Mesothelial cell of epicardium (in vitro differentiated cells): ENCODE measurements around the gene U2AF2. TPM values are rescaled to one million over a fixed set of nuclear protein-coding genes. Genes with fewer than 3 reads are reported as not detected.

ENCODE experiments used
- DNase-seq, 2 experiments: peaks; one replicate each; pipeline ENCODE4 v3.0.0; 2021; ENCODE audit warnings: low spot score in 2 of 2; ENCODE audit not compliant: unreplicated experiment in 2 of 2
- H3K27ac Mint-ChIP-seq: 2 replicates; pipeline ENCODE4 v1.8.0; 2021; ENCODE audit warnings: mixed read lengths
- H3K27me3 Mint-ChIP-seq: 2 replicates; pipeline ENCODE4 v1.8.0; 2021; ENCODE audit warnings: low read depth, mixed read lengths
- H3K36me3 Mint-ChIP-seq: 2 replicates; pipeline ENCODE4 v1.8.0; 2021; ENCODE audit warnings: mixed read lengths
- H3K4me1 Mint-ChIP-seq: 2 replicates; pipeline ENCODE4 v1.8.0; 2021; ENCODE audit warnings: mixed read lengths
- H3K4me3 Mint-ChIP-seq: 2 replicates; pipeline ENCODE4 v1.8.0; 2021; ENCODE audit warnings: mild to moderate bottlenecking, moderate library complexity, mixed read lengths
- H3K9me3 Mint-ChIP-seq: 2 replicates; pipeline ENCODE4 v1.8.0; 2021; ENCODE audit warnings: mixed read lengths
- total RNA-seq: library from RNA; stranded (reverse); gene quantifications from 3 replicates; pipeline ENCODE4 v1.2.1, GENCODE V29; 2021
- TF ChIP-seq, protein P1 (sequence below): fragments of 200-600 bp; sonication (generic); IDR thresholded peaks from one replicate; pipeline ENCODE4 v1.5.0; 2021; ENCODE audit warnings: antibody characterized with exemption; ENCODE audit not compliant: unreplicated experiment

The U2AF2 gene
- total RNA-seq, 1 donor from 2014 or later = 245 TPM

DNA sequence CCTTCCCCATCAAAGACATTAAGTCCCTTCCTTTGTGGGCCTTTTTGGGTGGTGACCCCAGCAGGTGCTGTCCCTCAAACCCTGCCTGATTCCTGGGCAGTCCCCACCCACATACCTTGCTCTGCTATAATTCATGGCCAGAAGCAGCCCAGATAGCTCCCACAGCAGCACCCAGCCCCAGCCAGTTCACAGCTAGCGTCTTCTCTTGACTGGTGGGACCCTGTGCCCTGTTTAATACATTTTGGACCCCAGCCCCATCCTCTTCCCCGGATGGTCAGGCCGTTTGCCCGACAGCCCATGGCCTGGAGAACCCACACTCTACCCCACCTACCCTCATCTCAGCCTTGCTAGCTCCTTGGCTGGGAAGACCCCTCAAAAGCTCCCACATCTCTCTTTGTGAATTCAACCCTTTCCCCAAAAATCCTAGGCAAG lies 4.7 kb upstream of the U2AF2 start:
- TF ChIP-seq, protein P1, sequence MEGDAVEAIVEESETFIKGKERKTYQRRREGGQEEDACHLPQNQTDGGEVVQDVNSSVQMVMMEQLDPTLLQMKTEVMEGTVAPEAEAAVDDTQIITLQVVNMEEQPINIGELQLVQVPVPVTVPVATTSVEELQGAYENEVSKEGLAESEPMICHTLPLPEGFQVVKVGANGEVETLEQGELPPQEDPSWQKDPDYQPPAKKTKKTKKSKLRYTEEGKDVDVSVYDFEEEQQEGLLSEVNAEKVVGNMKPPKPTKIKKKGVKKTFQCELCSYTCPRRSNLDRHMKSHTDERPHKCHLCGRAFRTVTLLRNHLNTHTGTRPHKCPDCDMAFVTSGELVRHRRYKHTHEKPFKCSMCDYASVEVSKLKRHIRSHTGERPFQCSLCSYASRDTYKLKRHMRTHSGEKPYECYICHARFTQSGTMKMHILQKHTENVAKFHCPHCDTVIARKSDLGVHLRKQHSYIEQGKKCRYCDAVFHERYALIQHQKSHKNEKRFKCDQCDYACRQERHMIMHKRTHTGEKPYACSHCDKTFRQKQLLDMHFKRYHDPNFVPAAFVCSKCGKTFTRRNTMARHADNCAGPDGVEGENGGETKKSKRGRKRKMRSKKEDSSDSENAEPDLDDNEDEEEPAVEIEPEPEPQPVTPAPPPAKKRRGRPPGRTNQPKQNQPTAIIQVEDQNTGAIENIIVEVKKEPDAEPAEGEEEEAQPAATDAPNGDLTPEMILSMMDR = no peak
- H3K4me1 Mint-ChIP-seq = peaks cover 30% of the 10 kb centered on the region
- H3K27me3 Mint-ChIP-seq = no peaks in the 10 kb centered on the region
- peak overlapping the region; percentile 69 for H3K27ac Mint-ChIP-seq
- no peaks in the 10 kb centered on the region for H3K9me3 Mint-ChIP-seq
- peak overlapping the region; percentile 58 for H3K4me3 Mint-ChIP-seq
- H3K36me3 Mint-ChIP-seq = peaks cover 9% of the 10 kb centered on the region
- no peak for DNase-seq

GRCh38 chr19:55650602-55651230 lies 4.1 kb upstream of the U2AF2 start:
- H3K4me1 Mint-ChIP-seq = peaks cover 27% of the 10 kb centered on the region
- H3K27ac Mint-ChIP-seq = peak overlapping the region; percentile 69
- DNase-seq = no peak
- TF ChIP-seq, protein P1 = no peak
- peaks cover 9% of the 10 kb centered on the region for H3K36me3 Mint-ChIP-seq
- H3K9me3 Mint-ChIP-seq = no peaks in the 10 kb centered on the region
- peak overlapping the region; percentile 58 for H3K4me3 Mint-ChIP-seq
- H3K27me3 Mint-ChIP-seq = no peaks in the 10 kb centered on the region

- TF ChIP-seq, protein P1 = no peak
- no peaks in the 10 kb centered on the region for H3K9me3 Mint-ChIP-seq
- no peak overlapping the region for H3K27ac Mint-ChIP-seq
- H3K27me3 Mint-ChIP-seq = no peaks in the 10 kb centered on the region
- H3K4me1 Mint-ChIP-seq = peaks cover 32% of the 10 kb centered on the region
- H3K36me3 Mint-ChIP-seq = peaks cover 9% of the 10 kb centered on the region
- no peak for DNase-seq
- H3K4me3 Mint-ChIP-seq = no peak overlapping the region
Measured at GRCh38 chr19:55651236-55651635, 3.6 kb upstream of the U2AF2 start.

- peak overlapping the region; percentile 51 for H3K27ac Mint-ChIP-seq
- DNase-seq = no peak
- peaks cover 9% of the 10 kb centered on the region for H3K36me3 Mint-ChIP-seq
- H3K27me3 Mint-ChIP-seq = no peaks in the 10 kb centered on the region
- TF ChIP-seq, protein P1 = no peak
- peaks cover 39% of the 10 kb centered on the region for H3K4me1 Mint-ChIP-seq
- H3K4me3 Mint-ChIP-seq = peak overlapping the region; percentile 23
- H3K9me3 Mint-ChIP-seq = no peaks in the 10 kb centered on the region
Measured at GRCh38 chr19:55652311-55653128, 2.3 kb upstream of the U2AF2 start.

GRCh38 chr19:55653651-55654322 lies 1.0 kb upstream of the U2AF2 start:
- TF ChIP-seq, protein P1 = peak; percentile 98
- H3K4me1 Mint-ChIP-seq = peaks cover 40% of the 10 kb centered on the region
- no peaks in the 10 kb centered on the region for H3K9me3 Mint-ChIP-seq
- H3K27me3 Mint-ChIP-seq = no peaks in the 10 kb centered on the region
- peak; percentile 99 for DNase-seq
- H3K27ac Mint-ChIP-seq = peak overlapping the region; percentile 100
- H3K36me3 Mint-ChIP-seq = peaks cover 9% of the 10 kb centered on the region
- peak overlapping the region; percentile 95 for H3K4me3 Mint-ChIP-seq
